ENCODE results near the gene CDKL1. TPM values are rescaled to one million over a fixed set of nuclear protein-coding genes. Genes with fewer than 3 reads are reported as not detected.
"Not testable (repeated sequence)": the region's sequence is repeated elsewhere in the genome, so short reads cannot be mapped to it uniquely, and the experiment has no call there.

The CDKL1 gene
- total RNA-seq, 2 donors from 2014 or later, result 2.4 to 4.6 TPM

DNA sequence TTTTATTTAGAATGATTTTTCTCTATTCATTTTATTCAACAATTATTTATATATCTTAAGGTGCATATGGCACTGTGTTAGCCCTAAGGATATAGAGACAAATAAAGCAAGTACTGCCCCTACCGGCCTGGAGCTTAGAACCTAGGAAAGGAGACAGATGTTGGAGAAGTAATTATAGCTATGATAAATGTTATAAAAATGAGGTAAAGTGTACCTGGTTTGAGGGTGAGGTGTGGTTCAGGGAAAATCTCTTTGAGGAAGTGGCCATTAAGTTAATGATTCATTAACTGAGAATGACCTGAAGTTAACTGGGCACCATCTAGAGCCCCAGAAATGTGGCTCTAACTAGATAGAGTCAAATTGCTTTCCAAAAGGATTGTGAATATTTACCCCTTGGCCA is 31.9 kb downstream of the CDKL1 start:
- Histone ChIP-seq H3K27me3 (no peaks in the 10 kb centered on the region), H3K27ac (no peak overlapping the region), H3K9me3 (no peaks in the 10 kb centered on the region), H3K4me1 (no peaks in the 10 kb centered on the region), H3K4me3 (no peak overlapping the region), H3K36me3 (no peaks in the 10 kb centered on the region)
- TF ChIP-seq, protein P1, sequence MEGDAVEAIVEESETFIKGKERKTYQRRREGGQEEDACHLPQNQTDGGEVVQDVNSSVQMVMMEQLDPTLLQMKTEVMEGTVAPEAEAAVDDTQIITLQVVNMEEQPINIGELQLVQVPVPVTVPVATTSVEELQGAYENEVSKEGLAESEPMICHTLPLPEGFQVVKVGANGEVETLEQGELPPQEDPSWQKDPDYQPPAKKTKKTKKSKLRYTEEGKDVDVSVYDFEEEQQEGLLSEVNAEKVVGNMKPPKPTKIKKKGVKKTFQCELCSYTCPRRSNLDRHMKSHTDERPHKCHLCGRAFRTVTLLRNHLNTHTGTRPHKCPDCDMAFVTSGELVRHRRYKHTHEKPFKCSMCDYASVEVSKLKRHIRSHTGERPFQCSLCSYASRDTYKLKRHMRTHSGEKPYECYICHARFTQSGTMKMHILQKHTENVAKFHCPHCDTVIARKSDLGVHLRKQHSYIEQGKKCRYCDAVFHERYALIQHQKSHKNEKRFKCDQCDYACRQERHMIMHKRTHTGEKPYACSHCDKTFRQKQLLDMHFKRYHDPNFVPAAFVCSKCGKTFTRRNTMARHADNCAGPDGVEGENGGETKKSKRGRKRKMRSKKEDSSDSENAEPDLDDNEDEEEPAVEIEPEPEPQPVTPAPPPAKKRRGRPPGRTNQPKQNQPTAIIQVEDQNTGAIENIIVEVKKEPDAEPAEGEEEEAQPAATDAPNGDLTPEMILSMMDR (IDR thresholded peaks at IDR 0.05), result no peak
- no peak for DNase-seq (ENCODE audit: low spot score)

DNA sequence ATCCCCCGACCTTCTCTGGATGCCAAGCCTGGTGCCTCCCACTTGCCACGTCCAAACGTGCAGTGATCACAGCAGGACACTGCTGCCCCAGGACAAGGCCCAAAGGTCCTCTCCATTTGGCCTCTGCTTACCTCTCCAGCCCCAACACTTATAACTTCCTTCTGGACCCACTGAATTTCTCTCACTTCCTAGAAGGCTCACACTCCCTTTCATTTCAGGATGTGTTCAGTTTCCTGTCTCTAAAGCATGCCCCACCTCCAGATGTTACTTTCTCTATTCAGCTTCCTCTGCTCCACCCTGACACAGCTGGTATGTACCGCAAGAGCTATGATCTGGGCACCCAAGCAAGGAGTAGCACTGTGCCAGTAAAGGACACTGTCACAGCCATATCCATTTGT is 33.0 kb downstream of the CDKL1 start:
- no peaks in the 10 kb centered on the region for H3K4me1 ChIP-seq
- DNase-seq (ENCODE audit: low spot score), result no peak
- no peaks in the 10 kb centered on the region for H3K9me3 ChIP-seq
- H3K27me3 ChIP-seq, result no peaks in the 10 kb centered on the region
- H3K36me3 ChIP-seq, result no peaks in the 10 kb centered on the region
- H3K4me3 ChIP-seq, result no peak overlapping the region
- peak overlapping the region; percentile 1 to 44 for H3K27ac ChIP-seq
- TF ChIP-seq, protein P1 (IDR thresholded peaks at IDR 0.05), result no peak

DNA sequence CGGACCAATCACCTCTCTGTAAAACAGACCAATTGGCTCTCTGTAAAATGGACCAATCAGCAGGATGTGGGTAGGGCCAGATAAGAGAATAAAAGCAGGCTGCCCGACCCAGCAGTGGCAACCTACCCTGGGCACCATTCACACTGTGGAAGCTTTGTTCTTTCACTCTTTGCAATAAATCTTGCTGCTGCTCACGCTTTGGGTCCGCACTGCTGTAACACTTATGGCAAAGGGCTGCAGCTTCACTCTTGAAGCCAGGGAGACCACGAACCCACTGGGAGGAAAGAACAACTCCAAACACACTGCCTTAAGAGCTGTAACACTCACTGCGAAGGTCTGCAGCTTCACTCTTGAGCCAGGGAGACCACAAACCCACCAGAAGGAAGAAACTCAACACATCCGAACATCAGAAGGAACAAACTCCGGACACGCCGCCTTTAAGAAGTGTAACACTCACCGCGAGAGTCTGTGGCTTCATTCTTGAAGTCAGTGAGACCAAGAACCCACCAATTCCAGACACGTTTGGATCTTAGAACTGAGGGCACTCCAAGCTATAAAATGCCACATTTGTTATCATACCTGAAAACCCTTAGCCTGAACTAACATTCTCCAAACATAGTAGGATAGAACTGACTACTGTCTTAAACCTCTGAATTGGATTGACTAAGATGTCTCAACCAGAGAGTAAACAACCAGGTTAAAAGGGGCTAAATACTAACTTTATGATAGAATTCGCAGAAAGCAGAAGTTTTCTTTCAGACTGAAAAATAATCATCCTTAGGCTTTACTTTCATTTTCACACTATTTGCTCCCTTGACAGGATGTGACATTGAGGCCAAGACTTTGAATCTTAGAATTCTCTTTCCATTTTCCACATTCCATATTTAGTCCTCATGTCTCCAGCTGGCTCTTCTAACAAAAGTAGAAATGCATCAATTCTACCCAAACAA is 33.6 kb downstream of the CDKL1 start:
- no peaks in the 10 kb centered on the region for H3K9me3 ChIP-seq
- TF ChIP-seq, protein P1 (IDR thresholded peaks at IDR 0.05), result no peak
- peak overlapping the region; percentile 1 to 44 for H3K27ac ChIP-seq
- no peak for DNase-seq (ENCODE audit: low spot score)
- H3K36me3 ChIP-seq, result no peaks in the 10 kb centered on the region
- no peak overlapping the region for H3K4me3 ChIP-seq
- H3K27me3 ChIP-seq, result no peaks in the 10 kb centered on the region
- H3K4me1 ChIP-seq, result no peaks in the 10 kb centered on the region

DNA sequence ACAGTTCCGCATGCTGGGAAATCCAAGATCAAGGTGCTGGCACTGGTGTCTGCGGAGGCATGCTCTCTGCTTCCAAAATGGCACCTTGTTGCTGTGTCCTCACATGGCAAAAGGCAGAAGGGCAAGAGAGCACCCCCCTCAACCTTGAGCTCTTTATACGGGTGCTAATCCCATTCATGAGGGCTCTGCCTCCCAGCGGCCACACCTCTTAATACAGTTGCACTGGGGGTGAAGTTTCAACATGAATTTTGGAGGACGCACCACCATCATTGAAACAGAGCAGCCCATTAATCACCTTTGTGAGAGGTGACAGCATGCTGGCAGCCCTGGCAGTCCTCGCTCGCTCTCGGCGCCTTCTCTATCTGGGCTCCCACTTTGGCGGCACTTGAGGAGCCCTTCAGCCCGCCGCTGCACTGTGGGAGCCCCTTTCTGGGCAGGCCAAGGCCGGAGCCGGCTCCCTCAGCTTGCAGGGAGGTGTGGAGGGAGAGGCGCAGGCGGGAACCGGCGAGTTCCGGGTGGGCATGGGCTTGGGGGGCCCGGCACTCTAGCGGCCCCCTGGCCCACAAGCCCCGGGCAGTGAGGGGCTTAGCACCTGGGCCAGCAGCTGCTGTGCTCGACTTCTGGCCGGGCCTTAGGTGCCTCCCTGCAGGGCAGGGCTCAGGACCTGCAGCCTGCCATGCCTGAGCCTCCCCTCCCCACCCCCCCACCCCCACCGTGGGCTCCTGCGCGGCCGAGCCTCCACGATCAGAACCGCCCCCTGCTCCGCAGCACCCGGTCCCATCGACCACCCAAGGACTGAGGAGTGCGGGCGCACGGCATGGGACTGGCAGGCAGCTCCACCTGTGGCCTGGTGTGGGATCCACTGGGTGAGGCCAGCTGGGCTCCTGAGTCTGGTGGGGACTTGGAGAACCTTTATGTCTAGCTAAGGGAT is 34.9 kb downstream of the CDKL1 start:
- not testable (repeated sequence) for H3K36me3 ChIP-seq; H3K4me3 ChIP-seq; H3K27ac ChIP-seq; H3K27me3 ChIP-seq; H3K4me1 ChIP-seq; DNase-seq (ENCODE audit: low spot score); H3K9me3 ChIP-seq

DNA sequence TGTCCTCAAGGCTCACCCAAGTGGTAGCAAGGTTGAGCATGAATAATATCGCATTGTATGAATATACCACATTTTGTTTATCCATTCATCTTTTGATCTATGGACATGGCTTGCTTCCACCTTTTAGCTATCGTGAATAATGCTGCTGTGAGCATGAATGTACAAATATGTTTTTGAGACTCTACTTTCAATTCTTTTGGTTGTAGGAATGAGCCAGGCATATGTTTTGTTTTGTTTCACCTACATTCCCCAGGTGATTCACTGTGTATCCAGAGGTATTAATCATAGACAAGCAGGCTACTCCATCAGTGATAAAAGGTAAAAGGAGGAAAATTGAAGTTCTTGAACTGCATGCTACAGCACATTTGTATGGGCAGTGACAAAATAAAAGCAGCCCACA is 35.8 kb downstream of the CDKL1 start:
- TF ChIP-seq, protein P1 (IDR thresholded peaks at IDR 0.05), result no peak
- no peak overlapping the region for H3K4me3 ChIP-seq
- no peaks in the 10 kb centered on the region for H3K36me3 ChIP-seq
- H3K27ac ChIP-seq, result no peak overlapping the region
- no peaks in the 10 kb centered on the region for H3K4me1 ChIP-seq
- H3K9me3 ChIP-seq, result no peaks in the 10 kb centered on the region
- no peaks in the 10 kb centered on the region for H3K27me3 ChIP-seq
- no peak for DNase-seq (ENCODE audit: low spot score)

DNA sequence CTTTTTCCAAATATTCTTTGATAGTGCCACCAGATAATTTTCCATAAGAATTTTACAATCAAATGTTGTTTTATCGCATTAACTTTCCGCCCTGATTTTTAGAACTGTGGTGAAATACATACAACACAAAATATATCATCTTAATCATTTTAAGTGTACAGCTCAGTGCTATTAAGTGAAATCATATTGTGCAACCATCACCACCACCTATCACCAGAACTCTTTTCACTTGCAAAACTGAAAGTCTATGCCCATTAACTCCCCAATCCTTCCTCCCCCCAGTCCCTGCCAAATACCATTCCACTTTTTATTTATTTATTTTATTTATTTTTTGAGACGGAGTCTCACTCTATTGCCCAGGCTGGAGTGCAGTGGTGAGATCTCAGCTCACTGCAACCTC is 36.6 kb downstream of the CDKL1 start:
- no peaks in the 10 kb centered on the region for H3K9me3 ChIP-seq
- DNase-seq (ENCODE audit: low spot score), result no peak
- no peak overlapping the region for H3K27ac ChIP-seq
- H3K36me3 ChIP-seq, result no peaks in the 10 kb centered on the region
- no peaks in the 10 kb centered on the region for H3K27me3 ChIP-seq
- no peaks in the 10 kb centered on the region for H3K4me1 ChIP-seq
- H3K4me3 ChIP-seq, result no peak overlapping the region
- TF ChIP-seq, protein P1 (IDR thresholded peaks at IDR 0.05), result no peak
